Testis (tissue), 2 donors: ENCODE data around the gene FAM117B.

Source experiments
- POLR2A ChIP-seq: fragments of 450-650 bp; IDR thresholded peaks from one replicate; pipeline ENCODE4 v1.6.1; 2017; ENCODE audit warnings: antibody characterized with exemption, mild to moderate bottlenecking, moderate library complexity
- TF ChIP-seq, protein P1 (sequence below), 3 experiments: fragments of 450-650 bp in 2 of 3; fragments of 200-600 bp in 1 of 3; sonication (generic) in 1 of 3; IDR thresholded peaks; one replicate each; pipeline ENCODE4 v1.5.1; 2016 to 2019; ENCODE audit warnings: antibody characterized with exemption in 3 of 3, mild to moderate bottlenecking in 2 of 3, moderate library complexity in 1 of 3

DNA sequence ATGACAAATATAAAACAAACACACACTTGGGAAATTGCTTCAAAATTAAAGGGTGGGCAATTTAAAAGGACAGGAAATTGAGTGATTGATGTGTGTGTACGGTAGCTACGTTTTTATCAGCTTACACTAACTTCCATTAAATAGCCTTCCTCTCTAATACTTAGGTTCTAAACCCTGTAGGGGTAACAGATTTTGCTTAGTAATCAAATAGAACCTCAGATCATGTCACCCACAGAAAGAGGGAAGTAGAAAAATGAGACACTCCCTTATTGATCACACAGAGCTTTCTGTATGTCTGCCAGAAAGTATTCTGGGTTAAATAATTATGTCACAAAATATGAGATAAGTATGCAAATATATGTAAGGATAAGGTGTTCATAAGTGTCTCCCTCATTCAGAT, 143.4 kb downstream of the FAM117B start:
- TF ChIP-seq, protein P1, sequence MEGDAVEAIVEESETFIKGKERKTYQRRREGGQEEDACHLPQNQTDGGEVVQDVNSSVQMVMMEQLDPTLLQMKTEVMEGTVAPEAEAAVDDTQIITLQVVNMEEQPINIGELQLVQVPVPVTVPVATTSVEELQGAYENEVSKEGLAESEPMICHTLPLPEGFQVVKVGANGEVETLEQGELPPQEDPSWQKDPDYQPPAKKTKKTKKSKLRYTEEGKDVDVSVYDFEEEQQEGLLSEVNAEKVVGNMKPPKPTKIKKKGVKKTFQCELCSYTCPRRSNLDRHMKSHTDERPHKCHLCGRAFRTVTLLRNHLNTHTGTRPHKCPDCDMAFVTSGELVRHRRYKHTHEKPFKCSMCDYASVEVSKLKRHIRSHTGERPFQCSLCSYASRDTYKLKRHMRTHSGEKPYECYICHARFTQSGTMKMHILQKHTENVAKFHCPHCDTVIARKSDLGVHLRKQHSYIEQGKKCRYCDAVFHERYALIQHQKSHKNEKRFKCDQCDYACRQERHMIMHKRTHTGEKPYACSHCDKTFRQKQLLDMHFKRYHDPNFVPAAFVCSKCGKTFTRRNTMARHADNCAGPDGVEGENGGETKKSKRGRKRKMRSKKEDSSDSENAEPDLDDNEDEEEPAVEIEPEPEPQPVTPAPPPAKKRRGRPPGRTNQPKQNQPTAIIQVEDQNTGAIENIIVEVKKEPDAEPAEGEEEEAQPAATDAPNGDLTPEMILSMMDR (IDR thresholded peaks at IDR 0.05) = no peak
- TF ChIP-seq POLR2A = no peak
